Breast epithelium (tissue), 3 donors: ENCODE data around the gene PAQR8.
"Not testable (repeated sequence)": the region's sequence is repeated elsewhere in the genome, so short reads cannot be mapped to it uniquely, and the experiment has no call there.

Source experiments
- POLR2A ChIP-seq: fragments of 450-650 bp; IDR thresholded peaks from one replicate; pipeline ENCODE4 v1.6.1; 2016; ENCODE audit warnings: antibody characterized with exemption, mild to moderate bottlenecking, moderate library complexity
- POLR2AphosphoS5 ChIP-seq, 3 donors: sonication (generic); formaldehyde crosslinking; IDR thresholded peaks; one replicate each; pipeline ENCODE4 v1.6.1; 2017; ENCODE audit warnings: antibody characterized with exemption in 3 of 3
- TF ChIP-seq, protein P1 (sequence below), 3 donors: fragments of 450-650 bp; IDR thresholded peaks; one replicate each; pipeline ENCODE4 v1.5.1; 2016 to 2017; ENCODE audit warnings: antibody characterized with exemption in 3 of 3, mild to moderate bottlenecking in 3 of 3, moderate library complexity in 3 of 3

DNA sequence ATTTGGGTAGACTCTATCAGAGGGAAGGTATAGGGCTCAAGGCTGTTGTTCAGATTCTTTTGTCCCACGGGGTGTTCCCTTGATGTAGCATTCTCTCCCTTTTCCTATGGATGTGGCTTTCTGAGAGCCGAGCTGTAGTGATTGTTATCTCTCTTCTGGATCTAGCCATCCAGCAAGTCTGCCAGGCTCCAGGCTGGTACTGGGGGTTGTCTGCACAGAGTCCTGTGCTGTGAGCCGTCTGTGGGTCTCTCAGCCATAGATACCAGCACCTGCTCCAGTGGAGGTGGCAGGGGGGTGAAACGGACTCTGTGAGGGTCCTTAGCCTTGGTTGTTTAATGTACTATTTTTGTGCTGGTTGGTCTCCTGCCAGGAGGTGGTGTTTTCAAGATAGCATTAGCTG lies 71.3 kb downstream of the PAQR8 start:
- TF ChIP-seq POLR2AphosphoS5 (IDR thresholded peaks at IDR 0.05); POLR2A: not testable (repeated sequence)
- TF ChIP-seq, protein P1, sequence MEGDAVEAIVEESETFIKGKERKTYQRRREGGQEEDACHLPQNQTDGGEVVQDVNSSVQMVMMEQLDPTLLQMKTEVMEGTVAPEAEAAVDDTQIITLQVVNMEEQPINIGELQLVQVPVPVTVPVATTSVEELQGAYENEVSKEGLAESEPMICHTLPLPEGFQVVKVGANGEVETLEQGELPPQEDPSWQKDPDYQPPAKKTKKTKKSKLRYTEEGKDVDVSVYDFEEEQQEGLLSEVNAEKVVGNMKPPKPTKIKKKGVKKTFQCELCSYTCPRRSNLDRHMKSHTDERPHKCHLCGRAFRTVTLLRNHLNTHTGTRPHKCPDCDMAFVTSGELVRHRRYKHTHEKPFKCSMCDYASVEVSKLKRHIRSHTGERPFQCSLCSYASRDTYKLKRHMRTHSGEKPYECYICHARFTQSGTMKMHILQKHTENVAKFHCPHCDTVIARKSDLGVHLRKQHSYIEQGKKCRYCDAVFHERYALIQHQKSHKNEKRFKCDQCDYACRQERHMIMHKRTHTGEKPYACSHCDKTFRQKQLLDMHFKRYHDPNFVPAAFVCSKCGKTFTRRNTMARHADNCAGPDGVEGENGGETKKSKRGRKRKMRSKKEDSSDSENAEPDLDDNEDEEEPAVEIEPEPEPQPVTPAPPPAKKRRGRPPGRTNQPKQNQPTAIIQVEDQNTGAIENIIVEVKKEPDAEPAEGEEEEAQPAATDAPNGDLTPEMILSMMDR (IDR thresholded peaks at IDR 0.05), result not testable (repeated sequence)
